ENCODE results near the gene KISS1.

Gene KISS1

GRCh38 chr1:204157962-204158361 lies 38.3 kb downstream of the KISS1 start:
- TF ChIP-seq CTCF (IDR thresholded peaks at IDR 0.05; ENCODE audit: insufficient read depth, missing control alignments) = no peak
- no peak for DNase-seq (ENCODE audit: insufficient read length, low spot score)
- no peak for FAIRE-seq

GRCh38 chr1:204155881-204156280 lies 40.4 kb downstream of the KISS1 start:
- TF ChIP-seq CTCF (IDR thresholded peaks at IDR 0.05; ENCODE audit: insufficient read depth, missing control alignments) = no peak
- FAIRE-seq (no peak), DNase-seq (ENCODE audit: insufficient read length, low spot score) (no peak)

- FAIRE-seq (no peak), DNase-seq (ENCODE audit: insufficient read length, low spot score) (no peak)
- TF ChIP-seq CTCF (IDR thresholded peaks at IDR 0.05; ENCODE audit: insufficient read depth, missing control alignments) = no peak
Measured at GRCh38 chr1:204154568-204155255, 41.6 kb downstream of the KISS1 start.

- DNase-seq (ENCODE audit: insufficient read length, low spot score) = no peak
- no peak for FAIRE-seq
- TF ChIP-seq CTCF (IDR thresholded peaks at IDR 0.05; ENCODE audit: insufficient read depth, missing control alignments) = no peak
Measured at GRCh38 chr1:204153667-204154066, 42.6 kb downstream of the KISS1 start.

- TF ChIP-seq CTCF (IDR thresholded peaks at IDR 0.05; ENCODE audit: insufficient read depth, missing control alignments) = no peak
- FAIRE-seq (no peak), DNase-seq (ENCODE audit: insufficient read length, low spot score) (no peak)
Measured at GRCh38 chr1:204152310-204153044, 43.8 kb downstream of the KISS1 start.

GRCh38 chr1:204151552-204152309 lies 44.6 kb downstream of the KISS1 start, which contains the start of gene ETNK2:
Gene ETNK2 (minus strand): TSS chr1:204152044. CDS start chr1:204151852, 192 bp downstream.
- no peak for FAIRE-seq

More at GRCh38 chr1:204151552-204152309, 44.6 kb downstream of the KISS1 start, which contains the start of gene ETNK2:
- TF ChIP-seq CTCF (IDR thresholded peaks at IDR 0.05; ENCODE audit: insufficient read depth, missing control alignments) = no peak
- peak; percentile 100 for DNase-seq (ENCODE audit: insufficient read length, low spot score)
